ENCODE results near the gene RILP.

Gene RILP

DNA sequence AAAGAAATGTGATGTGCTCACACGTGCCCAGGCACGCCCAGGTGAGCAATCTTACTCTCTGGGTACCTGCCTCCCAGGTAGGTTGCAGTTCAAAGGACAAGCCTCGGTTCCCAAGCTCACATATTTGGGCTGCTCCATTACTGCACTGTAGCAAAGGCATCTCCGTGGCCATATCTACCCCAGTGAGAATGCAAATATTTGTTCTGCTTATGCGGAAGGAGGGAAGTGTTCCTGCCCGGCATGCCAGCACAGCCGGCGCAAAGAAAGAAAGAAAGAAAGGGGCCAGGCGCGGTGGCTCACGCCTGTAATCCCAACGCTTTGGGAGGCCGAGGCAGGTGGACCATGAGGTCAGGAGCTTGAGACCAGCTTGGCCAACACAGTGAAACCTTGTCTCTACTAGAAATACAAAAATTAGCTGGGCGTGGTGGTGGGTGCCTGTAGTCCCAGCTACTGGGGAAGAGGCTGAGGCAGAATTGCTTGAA is 51.8 kb downstream of the RILP start:
- no peak for DNase-seq

Measured in NCI-H2029 treated with DMSO at 0.1 percent for 48 hours (cell line).